ENCODE results near the gene STARD8. TPM values are rescaled to one million over a fixed set of nuclear protein-coding genes. Genes with fewer than 3 reads are reported as not detected.
"Not testable (repeated sequence)": the region's sequence is repeated elsewhere in the genome, so short reads cannot be mapped to it uniquely, and the experiment has no call there.

Gene STARD8
- total RNA-seq, 1 donor from 2014 or later: 2.6 TPM

DNA sequence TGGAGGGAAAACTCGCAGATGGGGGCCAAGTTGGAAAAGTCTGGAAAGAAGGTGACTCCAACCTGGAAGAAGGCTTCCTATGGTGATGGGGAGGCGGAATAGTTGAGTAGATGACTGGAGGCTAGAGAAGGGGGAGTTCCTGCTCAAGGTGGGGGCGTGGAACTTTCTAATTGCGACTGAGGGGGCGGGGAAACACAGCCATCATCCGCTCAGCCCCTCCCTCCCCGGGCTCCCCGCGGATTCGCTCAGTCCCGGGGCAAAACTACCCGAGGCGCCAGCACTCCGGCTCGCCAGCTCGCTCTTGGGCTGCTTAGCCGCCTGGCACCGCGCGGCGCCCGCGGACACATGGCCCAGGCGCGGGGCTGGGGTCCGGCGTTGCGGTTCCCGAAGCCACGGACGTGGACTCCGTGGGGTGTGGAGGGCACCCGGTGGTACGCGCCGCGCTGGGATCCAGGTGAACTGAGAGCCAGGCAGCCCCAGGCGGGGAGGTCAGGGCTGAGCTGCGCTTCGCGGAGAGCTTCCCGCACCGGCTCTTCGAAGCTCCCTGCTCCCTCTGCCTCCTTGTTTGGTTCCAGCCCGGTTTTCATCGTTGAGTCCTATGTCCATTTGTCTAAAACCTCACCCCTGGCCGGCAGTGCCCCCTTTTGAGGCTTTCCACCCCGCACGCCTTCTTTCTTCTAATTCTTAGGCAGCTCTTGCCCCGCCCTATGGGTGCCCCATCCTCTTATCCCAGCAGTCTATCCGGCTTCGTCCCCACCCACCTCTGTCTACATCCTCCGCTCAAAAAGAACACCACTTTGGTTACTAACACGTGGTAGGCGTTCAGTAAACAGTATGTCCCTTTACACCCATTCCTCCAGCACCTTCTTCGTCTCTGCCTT lies 38.9 kb downstream of the STARD8 start:
- Mint-ChIP-seq H3K9me3 (no peaks in the 10 kb centered on the region), H3K4me1 (ENCODE audit: low read depth) (peaks cover 38% of the 10 kb centered on the region), H3K4me3 (peak overlapping the region; percentile 84), H3K36me3 (ENCODE audit: low read depth) (no peaks in the 10 kb centered on the region), H3K27me3 (ENCODE audit: insufficient read depth) (no peaks in the 10 kb centered on the region), H3K27ac (peak overlapping the region; percentile 81)
- intact Hi-C loops (cut with micrococcal nuclease): loop anchor here (1.0 kb wide), 1 partner anchor 8 kb away; no protein-coding TSS in a partner anchor
- DNase-seq (ENCODE audit: low spot score): peak; percentile 11

DNA sequence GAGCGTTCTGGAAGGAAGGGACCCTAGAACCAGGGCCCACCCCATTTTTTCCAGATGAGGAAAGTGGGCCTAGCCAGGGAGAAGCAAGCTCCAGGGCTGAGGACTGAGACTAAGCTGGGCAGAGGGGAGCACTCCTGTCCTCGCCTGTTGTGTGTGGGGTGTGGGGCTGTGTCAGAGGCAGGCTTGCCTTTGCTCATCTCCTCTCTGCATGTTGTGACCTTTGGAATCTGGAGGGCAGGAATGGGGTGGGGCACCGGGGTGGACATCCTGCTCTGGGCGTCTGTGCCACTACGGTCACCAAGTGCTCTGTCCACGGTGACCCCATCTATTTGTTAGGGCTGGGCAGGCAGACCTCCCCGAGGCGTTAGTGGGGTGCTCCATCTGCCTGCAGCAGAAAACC lies 41.5 kb downstream of the STARD8 start:
- H3K27ac Mint-ChIP-seq; H3K9me3 Mint-ChIP-seq; H3K27me3 Mint-ChIP-seq (ENCODE audit: insufficient read depth); DNase-seq (ENCODE audit: low spot score); H3K36me3 Mint-ChIP-seq (ENCODE audit: low read depth); H3K4me3 Mint-ChIP-seq: not testable (repeated sequence)
- H3K4me1 Mint-ChIP-seq (ENCODE audit: low read depth): peaks cover 32% of the 10 kb centered on the region
- intact Hi-C loops (cut with micrococcal nuclease): loop anchor here (2.0 kb wide), 1 partner anchor 60 kb away; no protein-coding TSS in a partner anchor

DNA sequence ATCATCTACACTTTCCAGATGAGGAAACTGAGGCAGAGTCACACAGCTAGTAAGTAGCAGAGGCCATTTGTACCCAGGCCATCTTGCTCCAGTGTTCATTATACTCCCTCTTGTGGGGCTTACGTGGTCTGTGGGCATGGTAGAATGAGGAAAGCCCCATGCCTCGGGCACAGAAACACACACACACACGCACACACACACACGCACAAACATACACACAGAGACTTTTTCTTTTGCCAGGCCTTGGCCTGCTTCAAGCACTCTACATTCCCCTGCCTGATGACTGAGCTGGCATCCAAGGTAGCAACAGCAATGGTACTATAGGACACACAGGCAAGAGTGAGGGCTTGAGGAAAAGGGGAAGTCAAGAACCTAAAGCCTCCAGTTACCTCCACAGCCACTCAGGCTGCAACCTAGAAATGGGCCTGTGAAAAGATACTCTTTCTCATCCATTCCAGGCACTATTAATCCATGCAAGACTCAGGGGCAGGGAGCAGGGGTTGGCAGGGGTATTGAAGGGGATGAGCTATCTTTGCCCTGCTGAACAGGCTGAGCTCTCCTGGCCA lies 43.6 kb downstream of the STARD8 start:
- DNase-seq (ENCODE audit: low spot score): no peak
- intact Hi-C loops (cut with micrococcal nuclease): loop anchor here (5.0 kb wide), 1 partner anchor 189 kb away; no protein-coding TSS in a partner anchor
- no peaks in the 10 kb centered on the region for H3K9me3 Mint-ChIP-seq
- peaks cover 31% of the 10 kb centered on the region for H3K4me1 Mint-ChIP-seq (ENCODE audit: low read depth)
- no peaks in the 10 kb centered on the region for H3K36me3 Mint-ChIP-seq (ENCODE audit: low read depth)
- H3K27ac Mint-ChIP-seq: no peak overlapping the region
- no peak overlapping the region for H3K4me3 Mint-ChIP-seq
- peaks cover 3% of the 10 kb centered on the region for H3K27me3 Mint-ChIP-seq (ENCODE audit: insufficient read depth)

DNA sequence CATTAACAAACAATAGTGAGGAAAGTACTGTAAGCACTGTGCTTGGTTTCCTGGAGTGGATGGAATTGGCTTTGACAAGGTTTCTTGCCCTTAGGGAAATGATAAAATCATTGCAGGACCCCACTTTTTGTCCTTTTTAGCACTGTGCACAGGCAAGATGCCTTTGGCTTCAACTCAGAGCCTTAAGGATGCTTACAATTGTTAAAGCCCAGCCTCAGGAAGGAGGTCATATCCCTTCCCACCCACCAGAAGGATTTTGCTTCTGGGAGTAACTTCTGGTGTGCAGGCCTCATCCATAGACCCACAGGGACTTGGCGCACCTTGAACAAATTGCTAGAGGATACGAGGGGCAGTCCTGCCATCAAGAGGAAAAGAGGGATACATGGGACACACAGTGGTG lies 44.5 kb downstream of the STARD8 start:
- intact Hi-C loops (cut with micrococcal nuclease): loop anchor here (5.0 kb wide), 1 partner anchor 190 kb away; no protein-coding TSS in a partner anchor
- no peak for DNase-seq (ENCODE audit: low spot score)
- no peak overlapping the region for H3K4me3 Mint-ChIP-seq
- no peaks in the 10 kb centered on the region for H3K36me3 Mint-ChIP-seq (ENCODE audit: low read depth)
- no peaks in the 10 kb centered on the region for H3K9me3 Mint-ChIP-seq
- H3K27ac Mint-ChIP-seq: no peak overlapping the region
- H3K27me3 Mint-ChIP-seq (ENCODE audit: insufficient read depth): peaks cover 3% of the 10 kb centered on the region
- peaks cover 29% of the 10 kb centered on the region for H3K4me1 Mint-ChIP-seq (ENCODE audit: low read depth)

DNA sequence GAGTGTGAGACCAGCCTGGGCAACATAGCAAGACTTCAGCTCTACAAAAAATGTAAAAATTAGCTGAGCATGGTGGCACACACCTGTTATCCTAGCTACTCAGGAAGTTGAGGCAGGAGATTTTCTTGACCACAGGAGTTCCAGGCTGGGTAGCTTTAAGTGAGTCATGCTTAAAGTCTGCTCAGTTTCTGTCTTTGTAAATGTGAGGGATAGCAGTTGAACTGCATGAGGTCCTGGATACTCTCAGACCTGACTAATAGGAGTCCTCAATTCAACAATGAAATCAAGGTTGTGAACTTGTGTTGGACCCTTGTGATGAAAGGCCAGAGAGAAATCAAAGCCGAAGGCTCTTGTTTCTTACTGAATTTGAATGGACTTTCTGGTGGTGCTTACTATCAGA lies 45.2 kb downstream of the STARD8 start:
- Mint-ChIP-seq H3K27ac (no peak overlapping the region), H3K4me1 (ENCODE audit: low read depth) (peaks cover 22% of the 10 kb centered on the region), H3K36me3 (ENCODE audit: low read depth) (no peaks in the 10 kb centered on the region), H3K9me3 (no peaks in the 10 kb centered on the region), H3K27me3 (ENCODE audit: insufficient read depth) (peaks cover 3% of the 10 kb centered on the region), H3K4me3 (peak overlapping the region; percentile 69)
- DNase-seq (ENCODE audit: low spot score): no peak
- intact Hi-C loops (cut with micrococcal nuclease): loop anchor here (5.0 kb wide), 1 partner anchor 190 kb away; no protein-coding TSS in a partner anchor

DNA sequence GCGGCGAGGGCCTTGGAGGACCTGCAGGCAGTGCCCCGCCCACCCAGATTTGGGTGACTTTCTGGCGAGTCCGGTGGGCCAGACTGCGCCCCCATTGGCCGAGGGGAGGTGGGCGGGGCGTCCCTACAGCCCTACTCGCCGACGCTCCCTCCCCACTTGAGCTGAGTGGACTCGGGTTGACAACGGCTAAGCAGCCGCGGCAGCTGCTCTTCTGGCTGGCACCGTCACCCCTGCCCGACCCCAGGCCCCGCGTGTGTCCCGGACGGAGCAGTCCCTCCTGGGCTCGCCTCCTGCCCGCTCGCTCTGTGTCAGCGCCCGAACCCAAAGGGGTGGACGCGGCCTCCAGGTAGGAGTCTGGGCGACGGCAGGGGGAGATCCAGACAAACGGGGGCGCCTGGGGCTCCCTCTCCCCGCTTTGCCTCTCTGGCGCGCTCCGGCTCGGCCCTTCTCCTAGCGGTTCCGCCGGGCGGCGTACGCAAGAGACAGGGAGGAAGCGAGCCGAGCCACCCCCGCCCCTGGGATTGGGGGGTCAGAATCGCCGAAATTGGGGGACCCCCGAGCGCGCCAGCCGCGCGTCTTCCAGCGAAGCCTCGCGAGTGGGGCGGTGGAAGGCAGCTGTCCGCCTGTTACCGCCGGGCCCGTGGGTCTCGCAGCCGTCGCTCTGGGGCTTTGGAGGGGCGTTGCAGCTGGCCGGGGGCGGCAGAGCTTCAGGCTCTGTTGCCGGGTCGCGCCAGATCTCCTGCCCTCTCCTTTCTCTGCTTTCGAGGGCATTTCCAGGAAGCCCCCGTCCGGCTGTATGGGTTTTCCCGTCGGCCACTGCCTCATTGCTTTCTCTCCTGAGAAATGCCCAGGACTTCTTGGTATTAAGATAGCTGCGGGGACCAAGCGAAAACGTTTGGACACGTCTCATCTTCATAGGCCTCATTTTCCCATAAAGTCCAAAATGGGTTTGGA lies 46.3 kb downstream of the STARD8 start:
- peak overlapping the region; percentile 84 for H3K4me3 Mint-ChIP-seq
- H3K9me3 Mint-ChIP-seq: no peaks in the 10 kb centered on the region
- peaks cover 3% of the 10 kb centered on the region for H3K27me3 Mint-ChIP-seq (ENCODE audit: insufficient read depth)
- intact Hi-C loops (cut with micrococcal nuclease): loop anchor here (1.0 to 5.0 kb wide), 2 partner anchors 7 to 191 kb away; no protein-coding TSS in a partner anchor
- no peak for DNase-seq (ENCODE audit: low spot score)
- H3K36me3 Mint-ChIP-seq (ENCODE audit: low read depth): no peaks in the 10 kb centered on the region
- peaks cover 22% of the 10 kb centered on the region for H3K4me1 Mint-ChIP-seq (ENCODE audit: low read depth)
- peak overlapping the region; percentile 70 for H3K27ac Mint-ChIP-seq

DNA sequence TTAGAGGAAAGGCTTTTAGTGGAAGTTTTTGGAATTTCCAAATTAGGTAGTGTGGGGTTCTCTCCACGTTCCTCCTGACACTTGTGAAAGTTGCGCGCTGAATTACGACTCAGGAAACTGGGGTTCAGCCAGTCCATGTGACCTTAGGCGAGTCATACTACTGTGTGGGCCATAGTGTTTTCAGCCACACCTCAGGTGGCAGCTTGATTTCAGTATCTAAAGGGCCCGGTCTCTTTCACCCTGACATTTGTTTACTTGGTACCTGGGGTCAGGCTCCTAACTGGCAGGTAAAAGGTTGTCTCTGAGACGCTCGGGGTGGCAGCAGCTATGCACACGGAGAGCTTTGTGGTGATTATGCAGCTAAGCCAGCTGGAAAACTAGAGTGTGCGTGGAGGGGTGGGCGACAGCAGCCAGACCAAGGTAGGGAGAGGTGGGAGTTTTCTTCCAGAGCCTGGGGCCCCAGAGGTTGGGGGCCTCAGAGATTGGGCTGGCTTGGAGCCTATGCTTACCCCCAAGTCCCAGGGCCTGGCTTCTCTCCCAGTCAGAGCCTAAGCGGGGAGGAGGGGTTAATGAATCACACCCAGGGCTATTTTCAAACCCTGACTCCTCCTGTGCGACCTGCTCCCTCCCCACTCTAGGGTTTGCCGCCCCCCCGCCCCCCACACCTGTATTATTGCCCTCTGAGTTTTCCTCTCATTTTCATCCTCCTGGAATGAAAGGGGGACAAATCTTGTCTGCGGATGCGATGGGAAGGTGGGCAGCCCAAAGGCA lies 47.2 kb downstream of the STARD8 start:
- intact Hi-C loops (cut with micrococcal nuclease): loop anchor here (1.0 to 5.0 kb wide), 2 partner anchors 8 to 192 kb away; no protein-coding TSS in a partner anchor

DNA sequence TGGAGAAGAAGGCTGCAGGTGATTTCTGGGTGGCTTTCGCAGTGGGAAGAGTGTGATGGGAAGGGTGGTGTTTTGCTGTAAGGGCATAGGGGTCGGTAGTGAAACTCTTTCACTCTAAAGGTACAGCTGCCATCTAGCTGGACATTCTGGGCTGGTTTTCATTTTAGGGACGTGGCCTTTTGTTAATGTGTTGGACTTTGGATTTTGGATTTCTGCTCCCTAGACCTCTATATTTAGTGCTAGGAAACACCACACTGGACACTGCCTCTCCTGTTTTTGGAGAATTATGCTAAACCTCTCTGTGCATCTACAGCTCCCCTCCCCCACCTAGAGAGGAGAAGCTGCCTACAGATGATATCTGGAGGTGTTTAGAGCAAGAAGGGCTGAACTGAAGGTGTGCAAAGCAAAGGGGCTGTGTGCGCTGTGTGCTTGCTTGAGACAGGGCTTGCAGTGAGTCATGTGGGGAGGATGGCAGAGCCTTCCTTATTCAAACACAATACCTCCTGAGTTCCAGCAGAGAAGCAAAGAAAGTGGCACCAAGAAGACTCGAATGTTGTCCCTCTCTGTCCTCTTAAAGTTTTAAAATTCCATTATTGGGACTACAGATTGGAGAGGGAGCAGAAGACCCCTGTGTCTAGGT lies 47.9 kb downstream of the STARD8 start:
- H3K4me1 Mint-ChIP-seq (ENCODE audit: low read depth): peaks cover 22% of the 10 kb centered on the region
- H3K4me3 Mint-ChIP-seq: peak overlapping the region; percentile 52
- H3K36me3 Mint-ChIP-seq (ENCODE audit: low read depth): no peaks in the 10 kb centered on the region
- DNase-seq (ENCODE audit: low spot score): no peak
- H3K9me3 Mint-ChIP-seq: no peaks in the 10 kb centered on the region
- intact Hi-C loops (cut with micrococcal nuclease): no loop called here
- no peak overlapping the region for H3K27ac Mint-ChIP-seq
- peaks cover 3% of the 10 kb centered on the region for H3K27me3 Mint-ChIP-seq (ENCODE audit: insufficient read depth)

More for the DNA sequence above, 47.2 kb downstream of the STARD8 start:
- H3K27ac Mint-ChIP-seq: peak overlapping the region; percentile 70
- peaks cover 22% of the 10 kb centered on the region for H3K4me1 Mint-ChIP-seq (ENCODE audit: low read depth)
- peaks cover 3% of the 10 kb centered on the region for H3K27me3 Mint-ChIP-seq (ENCODE audit: insufficient read depth)
- no peaks in the 10 kb centered on the region for H3K36me3 Mint-ChIP-seq (ENCODE audit: low read depth)
- H3K4me3 Mint-ChIP-seq: peak overlapping the region; percentile 84
- DNase-seq (ENCODE audit: low spot score): no peak
- H3K9me3 Mint-ChIP-seq: no peaks in the 10 kb centered on the region

DNA sequence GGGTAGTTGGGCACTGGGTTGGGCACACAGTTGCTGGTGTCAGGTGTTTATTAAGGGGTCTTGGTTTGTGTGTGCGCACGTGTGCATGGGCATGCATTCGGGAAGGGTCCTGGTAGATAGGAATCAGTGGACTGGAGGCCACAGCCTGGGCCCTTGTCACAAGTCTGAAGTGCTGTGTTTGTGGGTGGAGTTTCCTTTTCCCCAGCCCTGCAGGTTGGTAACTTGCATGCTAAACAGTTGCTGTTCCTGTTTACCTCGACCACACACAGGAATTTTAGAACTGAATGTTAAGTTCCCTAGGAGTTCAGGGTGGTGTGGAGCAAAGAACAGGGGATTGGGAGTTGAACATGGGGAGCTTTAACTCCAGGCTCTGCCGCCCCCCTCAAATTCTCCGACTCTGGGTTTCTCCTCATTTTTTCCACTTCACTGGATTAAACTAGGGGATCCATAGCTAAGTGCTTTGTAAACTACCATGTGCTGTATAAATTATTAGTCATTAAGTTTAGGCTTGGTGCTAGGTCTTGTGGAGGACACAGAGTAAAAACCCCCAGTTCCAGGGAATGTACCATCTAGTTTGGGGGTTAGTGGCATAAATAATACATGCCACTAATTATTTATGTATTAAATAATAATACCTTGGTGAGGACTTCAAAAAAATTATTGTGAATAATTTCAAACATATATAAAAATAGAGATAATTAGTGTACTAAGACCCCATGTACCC lies 49.0 kb downstream of the STARD8 start:
- no peaks in the 10 kb centered on the region for H3K36me3 Mint-ChIP-seq (ENCODE audit: low read depth)
- intact Hi-C loops (cut with micrococcal nuclease): no loop called here
- H3K4me3 Mint-ChIP-seq: no peak overlapping the region
- H3K27ac Mint-ChIP-seq: no peak overlapping the region
- peaks cover 22% of the 10 kb centered on the region for H3K4me1 Mint-ChIP-seq (ENCODE audit: low read depth)
- DNase-seq (ENCODE audit: low spot score): no peak
- no peaks in the 10 kb centered on the region for H3K9me3 Mint-ChIP-seq
- H3K27me3 Mint-ChIP-seq (ENCODE audit: insufficient read depth): peaks cover 3% of the 10 kb centered on the region

DNA sequence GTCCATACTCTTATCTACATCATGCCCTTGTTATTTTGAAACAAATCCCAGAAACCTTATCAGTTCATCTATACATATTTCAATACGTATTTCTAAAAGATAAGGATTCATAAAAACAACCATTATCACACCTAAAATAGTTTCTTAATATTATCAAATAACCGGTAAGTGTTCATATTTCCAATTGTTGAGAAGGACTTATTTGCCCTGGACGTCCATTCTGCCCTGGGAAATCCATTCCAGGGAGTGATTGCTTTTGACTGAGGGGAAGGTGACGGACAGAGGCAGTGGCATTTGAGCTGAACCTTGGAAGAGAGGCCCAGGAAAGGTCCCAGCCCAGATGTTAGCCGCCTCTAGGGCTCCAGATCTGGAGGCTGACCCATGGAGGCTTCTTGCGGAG lies 49.6 kb downstream of the STARD8 start:
- Mint-ChIP-seq H3K27me3 (ENCODE audit: insufficient read depth) (peaks cover 3% of the 10 kb centered on the region), H3K27ac (no peak overlapping the region), H3K36me3 (ENCODE audit: low read depth) (no peaks in the 10 kb centered on the region), H3K9me3 (no peaks in the 10 kb centered on the region), H3K4me3 (no peak overlapping the region), H3K4me1 (ENCODE audit: low read depth) (peaks cover 22% of the 10 kb centered on the region)
- DNase-seq (ENCODE audit: low spot score): no peak
- intact Hi-C loops (cut with micrococcal nuclease): no loop called here

DNA sequence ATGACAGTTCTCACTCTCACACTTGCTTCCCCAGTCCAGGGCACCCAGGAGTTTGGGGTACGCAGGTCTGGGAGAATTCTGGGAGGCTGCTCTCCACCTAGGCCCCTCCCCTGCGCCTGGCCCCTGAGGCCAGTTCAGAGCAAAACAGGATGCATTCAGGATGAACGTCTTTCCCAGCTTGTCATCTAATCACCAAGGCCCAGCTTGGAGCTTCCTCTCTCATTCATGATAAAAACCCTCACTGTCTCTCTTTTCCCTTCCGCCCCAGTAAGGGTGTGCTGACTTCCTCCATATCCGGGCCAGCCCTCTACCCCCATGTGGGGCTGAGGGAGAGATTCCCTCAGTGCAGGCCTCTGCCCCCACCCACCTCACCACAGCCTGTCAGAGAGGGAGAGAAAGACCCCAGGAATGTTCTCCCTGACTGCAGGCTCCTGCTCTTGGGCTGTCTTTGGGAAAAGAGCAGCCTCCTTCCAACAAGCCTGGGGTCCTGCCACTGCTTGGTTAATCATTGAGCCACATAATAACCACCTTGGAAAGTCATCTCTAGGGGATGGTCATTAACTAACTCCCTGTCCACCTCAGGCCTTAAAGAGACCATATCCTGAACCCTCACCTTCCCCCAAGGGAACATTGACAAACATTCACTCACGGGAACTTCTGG lies 50.1 kb downstream of the STARD8 start:
- Mint-ChIP-seq H3K36me3 (ENCODE audit: low read depth) (no peaks in the 10 kb centered on the region), H3K4me3 (no peak overlapping the region), H3K4me1 (ENCODE audit: low read depth) (peaks cover 22% of the 10 kb centered on the region), H3K27ac (no peak overlapping the region), H3K9me3 (no peaks in the 10 kb centered on the region), H3K27me3 (ENCODE audit: insufficient read depth) (peaks cover 3% of the 10 kb centered on the region)
- DNase-seq (ENCODE audit: low spot score): no peak
- intact Hi-C loops (cut with micrococcal nuclease): no loop called here
